Measurements from ENCODE around the gene OR5K2.
A peak's percentile ranks its signal among the peaks of the same experiment; 100 is the strongest.

OR5K2 gene

DNA sequence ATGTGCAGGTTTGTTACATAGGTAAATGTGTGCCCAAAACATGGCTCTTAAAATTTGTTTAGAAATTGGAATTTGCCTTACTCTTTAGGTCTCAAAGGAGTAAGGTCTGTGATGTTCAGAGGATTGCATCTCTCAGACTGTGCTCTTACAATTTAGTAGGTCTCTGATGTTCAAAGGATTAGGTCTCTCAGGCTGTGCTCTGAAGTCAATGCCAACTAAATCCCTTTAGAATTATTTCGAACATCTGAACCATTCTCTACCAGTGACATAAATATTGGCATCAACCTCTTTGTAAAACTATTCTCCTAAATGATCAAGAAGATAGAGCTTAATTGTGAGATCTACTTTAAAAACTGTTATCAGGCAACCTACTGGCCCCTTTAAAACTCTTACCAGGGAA, 34.6 kb upstream of the OR5K2 start, which contains the start of gene OR5K1:
Gene OR5K1, plus strand, starts transcription at position 301 of the 400 bp plus-strand sequence. CDS start 6,376 bp downstream, outside the sequence.
- H3K4me3 ChIP-seq (ENCODE audit: low read length) = no peak within 1 kb of the TSS
- no peak for TF ChIP-seq CTCF (conservative IDR thresholded peaks at IDR 0.05; ENCODE audit: low read depth, low read length)
- no peak for DNase-seq (ENCODE audit: low read depth)

- no peak overlapping the region for H3K4me3 ChIP-seq (ENCODE audit: low read length)
- DNase-seq (ENCODE audit: low read depth) = no peak
- no peak for TF ChIP-seq CTCF (conservative IDR thresholded peaks at IDR 0.05; ENCODE audit: low read depth, low read length)
Observed at GRCh38 chr3:98482717-98483482, 14.6 kb upstream of the OR5K2 start.

DNA sequence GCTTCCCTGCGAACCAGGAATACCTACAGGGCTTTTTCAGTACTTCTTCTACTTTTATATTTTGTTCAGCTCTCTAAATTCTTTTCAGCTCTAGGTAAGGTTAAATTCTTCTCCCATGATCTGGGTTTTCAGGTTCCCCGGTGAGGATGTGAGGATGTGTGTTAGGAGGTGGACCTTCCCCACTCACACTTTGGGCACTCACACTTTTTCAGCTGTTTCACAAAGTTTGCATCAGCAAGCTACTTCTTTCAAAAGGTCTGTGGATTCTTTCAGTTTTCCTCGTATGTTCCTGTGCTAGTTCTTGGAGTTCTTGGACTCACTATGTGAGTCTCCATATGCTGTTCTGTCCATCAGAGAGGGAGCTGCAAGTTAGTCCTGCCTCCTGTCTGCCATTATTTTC, 13.9 kb upstream of the OR5K2 start:
- H3K4me3 ChIP-seq (ENCODE audit: low read length) = no peak overlapping the region
- no peak for DNase-seq (ENCODE audit: low read depth)
- no peak for TF ChIP-seq CTCF (conservative IDR thresholded peaks at IDR 0.05; ENCODE audit: low read depth, low read length)

DNA sequence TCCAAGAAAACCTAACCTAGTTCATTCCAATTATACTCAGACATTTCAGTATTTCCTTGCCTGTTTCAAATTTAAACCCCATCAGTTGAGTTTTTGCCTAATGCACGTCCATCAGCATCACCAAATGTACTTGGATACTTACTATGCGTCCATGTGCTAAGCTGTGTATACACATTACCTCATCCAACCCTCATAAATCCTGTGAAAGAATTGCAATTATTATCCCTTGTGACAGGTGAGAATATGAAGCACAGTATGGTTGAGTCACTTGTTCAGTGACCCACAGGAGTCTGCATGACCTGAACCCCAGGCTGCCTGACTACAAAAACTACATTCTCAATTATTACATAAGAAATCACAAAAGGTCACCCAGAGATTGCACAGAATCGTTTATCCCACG, 2.5 kb downstream of the OR5K2 start:
- no peak for TF ChIP-seq CTCF (conservative IDR thresholded peaks at IDR 0.05; ENCODE audit: low read depth, low read length)
- DNase-seq (ENCODE audit: low read depth) = no peak
- no peak overlapping the region for H3K4me3 ChIP-seq (ENCODE audit: low read length)

DNA sequence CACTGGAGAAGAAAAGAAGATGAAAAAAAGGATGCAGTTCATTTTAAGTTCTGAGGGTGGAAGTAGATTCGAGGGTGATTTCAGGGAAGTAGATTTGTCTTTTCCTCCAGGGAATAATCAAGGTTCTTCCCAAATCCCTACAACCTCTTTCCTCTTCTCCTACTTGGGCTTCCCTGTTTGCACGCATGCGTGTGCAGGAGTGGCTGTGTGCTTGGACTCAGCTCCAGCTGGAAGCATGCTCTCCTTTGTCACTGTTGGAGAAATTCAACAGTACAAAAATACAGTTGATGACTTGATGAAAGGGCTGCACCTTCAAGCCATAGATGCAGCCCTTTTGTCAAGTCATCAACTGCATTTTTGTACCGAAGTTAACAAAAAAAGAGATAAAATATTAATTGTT, 3.8 kb downstream of the OR5K2 start:
- DNase-seq (ENCODE audit: low read depth) = no peak
- TF ChIP-seq CTCF (conservative IDR thresholded peaks at IDR 0.05; ENCODE audit: low read depth, low read length) = no peak
- H3K4me3 ChIP-seq (ENCODE audit: low read length) = no peak overlapping the region

DNA sequence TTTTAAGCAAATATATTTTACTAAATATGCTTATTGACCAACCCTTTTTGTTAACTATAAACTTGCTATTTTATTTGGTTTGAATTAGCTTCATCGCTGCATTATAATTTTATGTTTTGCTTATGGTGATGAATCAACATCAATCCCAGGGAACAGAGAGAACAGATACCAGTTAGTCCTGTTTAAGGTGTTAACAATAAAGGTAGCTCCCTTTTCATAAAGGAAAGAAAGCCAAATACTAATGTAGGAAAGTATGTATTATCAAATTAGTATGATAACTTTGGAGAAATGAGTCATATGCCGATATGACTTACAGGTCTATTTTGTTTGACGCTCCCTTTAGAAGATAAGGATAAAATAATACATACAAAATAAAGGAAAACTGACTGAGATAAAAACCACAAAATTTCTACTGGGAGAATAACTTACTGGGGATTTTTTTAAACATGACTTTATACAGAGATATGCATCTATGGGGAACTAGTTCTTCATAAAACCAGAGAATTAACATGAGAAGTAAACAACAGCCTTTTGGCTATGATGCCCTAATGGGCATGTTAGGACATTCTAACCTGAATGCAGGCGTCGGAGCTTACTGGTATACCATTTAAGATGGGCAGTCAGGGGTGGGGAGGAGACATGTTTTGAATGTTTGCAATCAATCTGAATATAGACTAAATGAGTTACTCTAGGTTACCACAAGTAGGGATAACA, 4.5 kb downstream of the OR5K2 start:
- TF ChIP-seq CTCF (conservative IDR thresholded peaks at IDR 0.05; ENCODE audit: low read depth, low read length) = no peak
- DNase-seq (ENCODE audit: low read depth) = no peak
- no peak overlapping the region for H3K4me3 ChIP-seq (ENCODE audit: low read length)

DNA sequence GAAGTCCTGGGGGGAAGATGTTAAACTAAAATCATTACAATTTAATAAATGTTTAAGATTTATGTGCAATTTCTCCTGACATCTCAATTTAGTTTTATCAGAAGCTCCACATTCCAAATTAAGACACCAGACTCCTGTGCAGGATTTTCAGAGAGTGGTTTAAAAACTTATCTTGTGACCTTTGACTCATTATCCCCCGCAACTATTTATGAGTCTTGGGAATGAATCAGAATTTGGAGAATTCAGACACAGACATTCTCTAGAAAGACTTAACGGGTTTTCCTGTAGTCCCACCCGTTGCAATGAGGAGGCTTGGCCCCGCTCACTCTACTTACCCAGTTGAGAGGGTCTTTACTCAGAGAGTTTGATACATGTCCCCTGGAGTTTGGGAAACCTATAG, 7.1 kb downstream of the OR5K2 start:
- no peak overlapping the region for H3K4me3 ChIP-seq (ENCODE audit: low read length)
- no peak for TF ChIP-seq CTCF (conservative IDR thresholded peaks at IDR 0.05; ENCODE audit: low read depth, low read length)
- peak; percentile 81 for DNase-seq (ENCODE audit: low read depth)
